Activated naive CD4-positive, alpha-beta T cell treated with anti-CD3 and anti-CD28 coated beads, Interleukin-2, amount 50 U/mL, for 16 hours (primary cell): Measurements from ENCODE around the gene FAM25A.

Experiments used
- DNase-seq: peaks from one replicate; pipeline ENCODE4 v3.0.0-alpha.2; 2020

Gene FAM25A

DNA sequence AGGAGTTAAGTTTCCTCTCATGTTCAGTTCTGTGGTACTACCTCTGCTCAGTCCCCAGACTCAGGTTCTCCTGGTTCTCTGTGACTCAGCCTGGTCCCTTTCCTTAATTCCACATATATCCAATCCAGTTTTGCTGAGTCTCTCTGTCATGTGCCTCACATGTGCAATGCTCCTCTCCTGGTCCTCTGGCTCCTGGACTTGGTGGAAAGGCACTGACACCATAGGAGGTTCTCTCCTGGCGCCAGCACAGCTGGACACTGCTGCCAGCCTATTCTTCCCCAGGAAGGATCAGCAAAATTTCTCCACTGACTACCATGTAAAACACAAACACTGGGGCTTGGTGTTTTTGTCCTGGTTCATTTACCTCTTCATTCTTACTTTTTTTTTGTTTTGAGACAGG is 46.8 kb downstream of the FAM25A start:
- no peak for DNase-seq

DNA sequence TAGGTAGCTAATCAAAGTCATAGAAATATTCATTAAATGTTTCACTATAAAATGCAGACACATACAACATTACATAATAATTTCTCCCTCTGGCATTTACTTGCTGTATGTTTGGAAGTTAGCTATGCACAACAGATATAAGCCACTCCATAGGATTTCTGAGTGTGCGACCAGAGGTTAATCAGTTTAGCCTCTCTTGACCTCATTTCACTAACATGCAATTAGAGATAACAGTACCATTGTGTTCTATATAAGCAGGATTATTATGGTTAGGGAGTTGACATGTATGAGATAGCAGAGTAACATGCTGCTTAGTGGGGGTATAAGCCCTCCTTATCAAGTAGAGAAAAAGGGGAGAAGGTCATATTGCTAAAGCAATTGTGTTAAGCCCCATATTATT is 48.2 kb downstream of the FAM25A start:
- no peak for DNase-seq

DNA sequence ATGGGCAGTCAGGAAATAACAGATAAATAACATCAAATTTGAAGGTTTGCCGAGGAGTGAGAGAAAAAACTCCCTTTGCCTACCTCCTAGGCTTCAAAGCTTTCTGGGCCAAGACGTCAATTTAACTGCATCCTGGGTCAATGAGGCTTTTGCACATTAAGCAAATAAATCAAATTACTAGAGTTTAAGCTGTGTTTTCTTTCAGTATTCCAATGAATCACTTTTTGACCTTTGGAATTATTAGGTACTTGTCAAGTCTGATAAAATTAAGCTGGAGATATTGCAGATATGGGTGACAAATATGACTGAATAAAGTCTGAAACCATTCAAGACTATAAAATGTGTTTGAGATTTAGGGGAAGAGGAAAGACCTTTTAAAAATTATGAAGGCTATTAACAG is 52.4 kb downstream of the FAM25A start:
- DNase-seq = no peak
